Measurements from ENCODE around the gene GPER1.
"Not testable (repeated sequence)": the region's sequence is repeated elsewhere in the genome, so short reads cannot be mapped to it uniquely, and the experiment has no call there.

GPER1 gene

GRCh38 chr7:1068619-1069018 lies 19.3 kb upstream of the GPER1 start:
- no peak for DNase-seq (ENCODE audit: low spot score)

GRCh38 chr7:1070544-1071011 lies 17.3 kb upstream of the GPER1 start:
- no peak for DNase-seq (ENCODE audit: low spot score)

GRCh38 chr7:1071731-1072254 lies 16.1 kb upstream of the GPER1 start:
- no peak for DNase-seq (ENCODE audit: low spot score)

GRCh38 chr7:1073142-1073977 lies 14.6 kb upstream of the GPER1 start:
- no peak for DNase-seq (ENCODE audit: low spot score)

- not testable (repeated sequence) for DNase-seq (ENCODE audit: low spot score)
These were observed 13.9 kb upstream of the GPER1 start for GRCh38 chr7:1074018-1074417.

GRCh38 chr7:1074593-1075431 lies 13.1 kb upstream of the GPER1 start:
- no peak for DNase-seq (ENCODE audit: low spot score)

GRCh38 chr7:1076184-1077072 lies 11.5 kb upstream of the GPER1 start:
- DNase-seq (ENCODE audit: low spot score) = peak; percentile 72

- DNase-seq (ENCODE audit: low spot score) = no peak
These were observed 9.4 kb upstream of the GPER1 start for GRCh38 chr7:1078519-1078918.

- no peak for DNase-seq (ENCODE audit: low spot score)
These were observed 8.9 kb upstream of the GPER1 start for GRCh38 chr7:1078985-1079384.

GRCh38 chr7:1079546-1079945 lies 8.4 kb upstream of the GPER1 start:
- no peak for DNase-seq (ENCODE audit: low spot score)

GRCh38 chr7:1080252-1080920 lies 7.5 kb upstream of the GPER1 start:
- peak; percentile 28 for DNase-seq (ENCODE audit: low spot score)

GRCh38 chr7:1080921-1081255 lies 7.0 kb upstream of the GPER1 start:
- DNase-seq (ENCODE audit: low spot score) = no peak

- DNase-seq (ENCODE audit: low spot score) = no peak
These were observed 6.6 kb upstream of the GPER1 start for GRCh38 chr7:1081336-1081735.

- no peak for DNase-seq (ENCODE audit: low spot score)
These were observed 5.9 kb upstream of the GPER1 start for GRCh38 chr7:1081931-1082401.

GRCh38 chr7:1083729-1084657 lies 3.9 kb upstream of the GPER1 start:
- peak; percentile 61 for DNase-seq (ENCODE audit: low spot score)

- no peak for DNase-seq (ENCODE audit: low spot score)
These were observed 2.6 kb upstream of the GPER1 start for GRCh38 chr7:1085266-1085665.

GRCh38 chr7:1085910-1086421 lies 1.9 kb upstream of the GPER1 start:
- DNase-seq (ENCODE audit: low spot score) = no peak

- DNase-seq (ENCODE audit: low spot score) = peak; percentile 55
These were observed 1.1 kb upstream of the GPER1 start for GRCh38 chr7:1086588-1087464.

GRCh38 chr7:1087465-1087814 lies 473 bp upstream of the GPER1 start:
- no peak for DNase-seq (ENCODE audit: low spot score)
